Fibroblast of the aortic adventitia (primary cell): ENCODE data around the gene GOSR2. TPM values are rescaled to one million over a fixed set of nuclear protein-coding genes. Genes with fewer than 3 reads are reported as not detected.

Experiments
- DNase-seq: peaks from one replicate; pipeline ENCODE4 v3.0.0-alpha.2; 2010; ENCODE audit warnings: low read depth
- H3K4me3 ChIP-seq: 2 replicates; pipeline ENCODE4 v1.5.1; 2011; ENCODE audit warnings: low read depth, mild to moderate bottlenecking, control low read depth, low read length, moderate library complexity
- CTCF ChIP-seq: IDR thresholded peaks from 2 replicates; pipeline ENCODE4 v1.5.1; 2011; ENCODE audit warnings: mild to moderate bottlenecking, low read length, control low read depth, inconsistent platforms; ENCODE audit not compliant: insufficient read depth
- total RNA-seq: library from RNA; depleted of rRNA; stranded (reverse); fragments of >200 nt; gene quantifications from 2 replicates; pipeline ENCODE4 v1.2.3, GENCODE V29; 2012; ENCODE audit warnings: low replicate concordance

The GOSR2 gene
- 35.4 and 49.3 TPM in 2 replicates for total RNA-seq

- DNase-seq, result peak; percentile 91
- TF ChIP-seq CTCF, result no peak
- peak within 1 kb of the TSS; percentile 96 for H3K4me3 ChIP-seq
Measured at GRCh38 chr17:46922804-46923635, at the start of gene GOSR2. GOSR2 (plus strand) TSS chr17:46923160; CDS start chr17:46923193, 33 bp downstream.

GRCh38 chr17:46873941-46874645 lies 48.9 kb upstream of the GOSR2 start:
- no peak for TF ChIP-seq CTCF
- H3K4me3 ChIP-seq, result no peak overlapping the region
- no peak for DNase-seq

GRCh38 chr17:46874906-46875305 lies 48.1 kb upstream of the GOSR2 start:
- H3K4me3 ChIP-seq, result no peak overlapping the region
- TF ChIP-seq CTCF, result no peak
- no peak for DNase-seq

- DNase-seq, result no peak
- H3K4me3 ChIP-seq, result no peak overlapping the region
- no peak for TF ChIP-seq CTCF
Measured at GRCh38 chr17:46875849-46876352, 47.1 kb upstream of the GOSR2 start.

GRCh38 chr17:46876353-46876887 lies 46.5 kb upstream of the GOSR2 start:
- TF ChIP-seq CTCF, result no peak
- no peak for DNase-seq
- no peak overlapping the region for H3K4me3 ChIP-seq

GRCh38 chr17:46876926-46877325 lies 46.0 kb upstream of the GOSR2 start:
- TF ChIP-seq CTCF, result no peak
- no peak for DNase-seq
- no peak overlapping the region for H3K4me3 ChIP-seq
